GM12892 (cell line): ENCODE results near the gene TXNL4B.

Source experiments
- POLR2A ChIP-seq: IDR thresholded peaks from 2 replicates; pipeline ENCODE4 v1.6.1; 2011; ENCODE audit warnings: low read depth, low read length, control low read depth
- POLR2AphosphoS5 ChIP-seq: IDR thresholded peaks from 2 replicates; pipeline ENCODE4 v1.6.1; 2011; ENCODE audit warnings: low read depth, low read length, control low read depth
- TAF1 ChIP-seq: IDR thresholded peaks from 2 replicates; pipeline ENCODE4 v1.6.1; 2011; ENCODE audit warnings: low read depth, mild to moderate bottlenecking, control low read depth, low read length, borderline replicate concordance

DNA sequence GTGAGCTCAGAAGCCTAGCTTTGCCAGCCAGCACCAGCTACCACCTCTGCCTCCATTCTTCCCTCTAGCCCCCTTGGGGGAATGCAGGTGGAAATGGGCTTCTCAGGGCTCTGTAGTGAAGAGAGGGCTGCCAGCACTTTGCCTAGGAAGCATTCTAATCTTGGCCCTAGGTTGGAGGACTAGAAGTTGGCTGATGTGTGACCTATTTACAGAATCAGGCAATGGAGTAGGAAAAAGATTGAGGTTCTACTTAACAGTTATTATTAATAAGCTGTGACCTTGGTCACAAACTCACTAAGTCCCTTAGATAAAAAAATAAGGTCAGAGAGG, 20.2 kb upstream of the TXNL4B start:
- TF ChIP-seq POLR2A (no peak), POLR2AphosphoS5 (no peak), TAF1 (no peak)
